Neural progenitor cell (in vitro differentiated cells): ENCODE data around the gene RILPL2. TPM values are rescaled to one million over a fixed set of nuclear protein-coding genes. Genes with fewer than 3 reads are reported as not detected.

Experiments
- DNase-seq: peaks from one replicate; pipeline ENCODE4 v3.0.0-alpha.2; 2016; ENCODE audit warnings: low spot score
- H2AFZ ChIP-seq: fragments of 200-600 bp; sonication (generic); replicated peaks from 2 replicates; pipeline ENCODE4 v1.6.1; 2016; ENCODE audit warnings: antibody characterized with exemption
- H3F3A ChIP-seq: fragments of 200-600 bp; sonication (generic); 2 replicates; pipeline ENCODE4 v1.6.1; 2016; ENCODE audit warnings: antibody characterized with exemption, low read depth
- H3K27ac ChIP-seq: fragments of 200-600 bp; sonication (generic); 2 replicates; pipeline ENCODE4 v1.5.1; 2016; ENCODE audit warnings: mild to moderate bottlenecking
- H3K27me3 ChIP-seq: fragments of 200-600 bp; sonication (generic); 2 replicates; pipeline ENCODE4 v1.6.1; 2016; ENCODE audit warnings: mild to moderate bottlenecking, moderate library complexity
- H3K36me3 ChIP-seq: fragments of 200-600 bp; sonication (generic); 2 replicates; pipeline ENCODE4 v1.5.1; 2016
- H3K4me1 ChIP-seq: fragments of 200-600 bp; sonication (generic); 2 replicates; pipeline ENCODE4 v1.6.1; 2016; ENCODE audit warnings: mixed run types
- H3K4me2 ChIP-seq: fragments of 200-600 bp; sonication (generic); 2 replicates; pipeline ENCODE4 v1.6.1; 2016
- H3K4me3 ChIP-seq: fragments of 200-600 bp; sonication (generic); 2 replicates; pipeline ENCODE4 v1.5.1; 2016
- H3K79me2 ChIP-seq: fragments of 200-600 bp; sonication (generic); 2 replicates; pipeline ENCODE4 v1.6.1; 2016; ENCODE audit warnings: low read depth
- H3K9ac ChIP-seq: fragments of 200-600 bp; sonication (generic); 2 replicates; pipeline ENCODE4 v1.6.1; 2016
- H3K9me3 ChIP-seq: fragments of 200-600 bp; sonication (generic); 2 replicates; pipeline ENCODE4 v1.5.1; 2016; ENCODE audit warnings: low read depth
- H4K20me1 ChIP-seq: fragments of 200-600 bp; sonication (generic); 2 replicates; pipeline ENCODE4 v1.6.1; 2016; ENCODE audit warnings: low read depth
- H3K27ac Mint-ChIP-seq: 3 replicates; pipeline ENCODE4 v1.8.0; 2021; ENCODE audit warnings: mixed read lengths
- H3K27me3 Mint-ChIP-seq: 2 replicates; pipeline ENCODE4 v1.8.0; 2022; ENCODE audit warnings: low read depth, mild to moderate bottlenecking, inconsistent platforms, moderate library complexity, mixed read lengths; ENCODE audit not compliant: insufficient read depth
- H3K36me3 Mint-ChIP-seq: 3 replicates; pipeline ENCODE4 v1.8.0; 2021; ENCODE audit warnings: mixed read lengths
- H3K4me1 Mint-ChIP-seq: 3 replicates; pipeline ENCODE4 v1.8.0; 2021; ENCODE audit warnings: mixed read lengths
- H3K4me3 Mint-ChIP-seq: 3 replicates; pipeline ENCODE4 v1.8.0; 2021; ENCODE audit warnings: mild to moderate bottlenecking, moderate library complexity, mixed read lengths
- H3K9me3 Mint-ChIP-seq: 3 replicates; pipeline ENCODE4 v1.8.0; 2020; ENCODE audit warnings: mixed read lengths
- EZH2 ChIP-seq: fragments of 200-600 bp; sonication (generic); IDR thresholded peaks from 2 replicates; pipeline ENCODE4 v1.6.1; 2017; ENCODE audit warnings: antibody characterized with exemption, mild to moderate bottlenecking, moderate library complexity
- EZH2phosphoT487 ChIP-seq: fragments of 200-600 bp; sonication (generic); IDR thresholded peaks from 2 replicates; pipeline ENCODE4 v1.6.1; 2017; ENCODE audit warnings: antibody characterized with exemption
- total RNA-seq: library from RNA; depleted of rRNA; stranded (reverse); fragments of >200 nt; gene quantifications from 2 replicates; pipeline ENCODE4 v1.2.3, GENCODE V29; 2015; ENCODE audit warnings: low replicate concordance
- TF ChIP-seq, protein P1 (sequence below): fragments of 200-600 bp; sonication (generic); IDR thresholded peaks from 2 replicates; pipeline ENCODE4 v1.5.1; 2017; ENCODE audit warnings: antibody characterized with exemption, mild to moderate bottlenecking

The RILPL2 gene
- total RNA-seq, 1 donor from 2014 or later: 1.1 TPM

DNA sequence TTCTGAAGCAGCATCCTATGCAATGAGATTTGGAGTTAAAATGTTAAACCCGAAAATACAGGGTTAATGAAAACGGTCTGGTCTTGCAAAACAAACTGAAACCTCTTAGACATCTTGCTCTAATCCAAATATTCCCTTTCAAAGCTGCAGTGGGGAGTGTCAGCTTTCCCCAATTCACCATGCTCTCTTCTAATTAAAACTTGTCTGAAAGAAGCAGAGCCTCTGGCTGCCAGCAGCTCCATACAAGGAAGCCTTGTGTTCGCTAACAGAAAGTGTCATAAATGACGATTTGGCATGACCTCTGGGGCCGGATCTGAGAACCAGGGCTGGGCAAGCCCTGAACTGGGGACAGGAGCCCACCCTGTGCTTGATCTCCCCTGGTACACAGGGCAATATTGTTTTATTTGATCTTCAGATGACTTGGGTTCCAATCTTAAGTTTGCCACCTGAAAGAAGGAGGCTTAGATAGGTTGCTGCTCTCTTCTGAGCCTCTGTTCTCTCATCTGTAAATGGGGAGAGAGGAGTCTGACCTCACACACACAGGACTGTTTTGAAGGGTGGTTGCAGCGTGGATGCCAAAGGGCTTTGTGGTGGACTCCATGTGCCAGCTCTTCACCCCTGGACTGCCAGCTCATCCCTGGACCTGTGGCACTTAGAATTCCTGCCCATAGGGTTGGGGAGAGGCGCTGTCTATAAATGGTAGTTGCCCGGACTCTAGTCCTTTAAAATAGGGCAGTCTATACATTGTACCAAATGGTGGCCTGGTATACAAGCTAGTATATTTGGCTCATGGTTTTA lies 44.7 kb downstream of the RILPL2 start:
- peak overlapping the region; percentile 94 for H3K4me3 Mint-ChIP-seq
- H3K36me3 ChIP-seq: no peaks in the 10 kb centered on the region
- H3K9ac ChIP-seq: no peak overlapping the region
- no peak for TF ChIP-seq EZH2
- H3F3A ChIP-seq: peaks cover 27% of the 10 kb centered on the region
- H3K4me1 Mint-ChIP-seq: peaks cover 26% of the 10 kb centered on the region
- no peak overlapping the region for H3K27ac Mint-ChIP-seq
- H3K4me1 ChIP-seq: peaks cover 11% of the 10 kb centered on the region
- H3K36me3 Mint-ChIP-seq: peaks cover 28% of the 10 kb centered on the region
- peaks cover 55% of the 10 kb centered on the region for H4K20me1 ChIP-seq
- H3K9me3 Mint-ChIP-seq: no peaks in the 10 kb centered on the region
- peaks cover 24% of the 10 kb centered on the region for H3K79me2 ChIP-seq
- H3K27me3 ChIP-seq: peaks cover 28% of the 10 kb centered on the region
- no peak overlapping the region for H3K27ac ChIP-seq
- no peak overlapping the region for H3K4me3 ChIP-seq
- H2AFZ ChIP-seq: no peak overlapping the region
- H3K27me3 Mint-ChIP-seq: peaks cover 9% of the 10 kb centered on the region
- H3K4me2 ChIP-seq: no peak overlapping the region
- no peak for DNase-seq
- no peaks in the 10 kb centered on the region for H3K9me3 ChIP-seq

DNA sequence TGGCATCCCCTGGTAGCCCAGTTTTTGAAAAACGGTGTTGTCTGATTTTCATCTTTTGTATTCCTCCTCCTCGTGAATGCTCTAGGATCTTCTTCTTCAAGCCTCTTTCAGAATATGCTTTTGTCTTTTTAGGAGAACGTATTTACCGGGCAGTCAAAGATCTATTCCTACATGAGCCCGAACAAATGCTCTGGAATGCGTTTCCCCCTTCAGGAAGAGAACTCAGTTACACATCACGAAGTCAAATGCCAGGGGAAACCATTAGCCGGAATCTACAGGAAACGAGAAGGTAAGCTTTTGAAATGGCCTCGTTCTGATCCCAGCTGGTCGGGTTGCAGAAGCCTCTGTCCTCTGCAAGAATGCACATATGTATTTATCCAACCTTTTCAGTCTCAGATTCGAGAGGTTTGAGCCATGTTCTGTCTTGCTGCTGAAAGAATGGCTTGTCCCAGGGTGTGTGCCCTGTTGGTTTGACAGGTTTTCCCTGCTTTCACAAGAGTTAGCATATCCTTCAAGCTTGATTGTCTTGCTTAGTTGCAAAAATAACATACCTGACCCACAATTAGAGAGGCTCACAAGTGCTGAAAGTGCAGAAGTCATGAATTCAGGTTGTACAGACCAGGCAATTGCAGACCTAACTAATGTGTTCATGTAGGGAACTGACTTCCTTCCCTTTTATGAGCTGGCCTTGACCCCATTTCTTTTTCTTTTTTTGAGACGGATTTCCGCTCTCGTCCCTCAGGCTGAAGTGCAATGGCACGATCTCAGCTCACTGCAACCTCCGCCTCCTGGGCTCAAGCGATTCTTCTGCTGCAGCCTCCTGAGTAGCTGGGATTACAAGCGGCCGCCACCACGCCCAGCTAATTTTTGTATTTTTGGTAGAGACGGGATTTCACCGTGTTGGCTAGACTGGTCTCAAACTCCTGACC lies 45.7 kb downstream of the RILPL2 start:
- no peak overlapping the region for H3K27ac Mint-ChIP-seq
- no peak for DNase-seq
- Histone ChIP-seq H3K27ac (no peak overlapping the region), H3K4me3 (peak overlapping the region; percentile 79), H3K79me2 (peaks cover 31% of the 10 kb centered on the region), H2AFZ (no peak overlapping the region), H3K9ac (no peak overlapping the region), H3K4me2 (peak overlapping the region; percentile 80), H3K9me3 (no peaks in the 10 kb centered on the region), H3K36me3 (no peaks in the 10 kb centered on the region), H3F3A (peaks cover 27% of the 10 kb centered on the region), H4K20me1 (peaks cover 60% of the 10 kb centered on the region), H3K27me3 (peaks cover 38% of the 10 kb centered on the region), H3K4me1 (peaks cover 11% of the 10 kb centered on the region)
- no peaks in the 10 kb centered on the region for H3K9me3 Mint-ChIP-seq
- H3K27me3 Mint-ChIP-seq: peaks cover 9% of the 10 kb centered on the region
- peak overlapping the region; percentile 94 for H3K4me3 Mint-ChIP-seq
- TF ChIP-seq EZH2phosphoT487 (no peak), EZH2 (no peak)
- TF ChIP-seq, protein P1, sequence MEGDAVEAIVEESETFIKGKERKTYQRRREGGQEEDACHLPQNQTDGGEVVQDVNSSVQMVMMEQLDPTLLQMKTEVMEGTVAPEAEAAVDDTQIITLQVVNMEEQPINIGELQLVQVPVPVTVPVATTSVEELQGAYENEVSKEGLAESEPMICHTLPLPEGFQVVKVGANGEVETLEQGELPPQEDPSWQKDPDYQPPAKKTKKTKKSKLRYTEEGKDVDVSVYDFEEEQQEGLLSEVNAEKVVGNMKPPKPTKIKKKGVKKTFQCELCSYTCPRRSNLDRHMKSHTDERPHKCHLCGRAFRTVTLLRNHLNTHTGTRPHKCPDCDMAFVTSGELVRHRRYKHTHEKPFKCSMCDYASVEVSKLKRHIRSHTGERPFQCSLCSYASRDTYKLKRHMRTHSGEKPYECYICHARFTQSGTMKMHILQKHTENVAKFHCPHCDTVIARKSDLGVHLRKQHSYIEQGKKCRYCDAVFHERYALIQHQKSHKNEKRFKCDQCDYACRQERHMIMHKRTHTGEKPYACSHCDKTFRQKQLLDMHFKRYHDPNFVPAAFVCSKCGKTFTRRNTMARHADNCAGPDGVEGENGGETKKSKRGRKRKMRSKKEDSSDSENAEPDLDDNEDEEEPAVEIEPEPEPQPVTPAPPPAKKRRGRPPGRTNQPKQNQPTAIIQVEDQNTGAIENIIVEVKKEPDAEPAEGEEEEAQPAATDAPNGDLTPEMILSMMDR: no peak
- peaks cover 21% of the 10 kb centered on the region for H3K36me3 Mint-ChIP-seq
- H3K4me1 Mint-ChIP-seq: peaks cover 27% of the 10 kb centered on the region

DNA sequence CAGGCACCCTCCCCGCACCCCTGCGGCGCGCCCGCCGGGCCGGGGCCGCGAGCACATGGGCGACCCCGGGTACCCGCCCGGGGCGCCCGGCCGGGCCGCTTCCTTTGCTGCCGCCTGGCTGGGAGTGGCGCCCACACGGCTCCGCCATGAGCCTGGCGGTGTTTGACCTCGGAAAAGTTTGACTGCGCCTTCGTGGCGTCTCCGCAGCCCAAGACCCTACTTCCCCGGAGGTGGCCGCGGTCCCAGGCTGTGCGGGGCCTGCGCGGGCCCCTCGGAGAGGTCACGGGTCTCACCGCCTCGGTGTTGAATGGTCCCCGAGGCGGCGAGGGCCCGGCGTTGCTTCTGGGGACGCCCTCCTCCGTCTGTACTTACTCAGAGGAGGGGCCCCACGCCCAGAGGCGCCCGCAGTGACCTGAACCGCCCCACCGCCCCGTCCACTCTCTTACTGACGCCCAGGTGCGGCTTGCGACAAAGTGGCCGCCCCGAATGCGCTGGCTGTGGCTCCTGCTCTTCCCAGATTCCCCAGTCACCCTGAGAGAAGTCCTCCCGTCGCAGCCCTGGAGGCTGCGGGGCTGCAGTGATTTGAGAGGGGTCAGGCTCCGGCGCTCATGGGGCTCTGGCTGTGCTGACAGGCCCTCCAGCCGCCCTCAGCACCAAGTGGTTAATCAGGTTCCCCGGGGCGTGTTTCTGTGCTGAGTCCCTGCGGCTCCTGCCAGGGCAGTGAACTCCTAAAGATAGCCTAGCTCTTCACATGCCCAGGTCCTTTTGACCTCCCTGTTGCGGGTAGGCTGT lies 46.7 kb downstream of the RILPL2 start:
- no peak overlapping the region for H3K27ac ChIP-seq
- H2AFZ ChIP-seq: peak overlapping the region; percentile 30
- H3K9me3 Mint-ChIP-seq: no peaks in the 10 kb centered on the region
- H3K9me3 ChIP-seq: no peaks in the 10 kb centered on the region
- peaks cover 9% of the 10 kb centered on the region for H3K27me3 Mint-ChIP-seq
- peak; percentile 66 for DNase-seq
- H3K27ac Mint-ChIP-seq: no peak overlapping the region
- peak overlapping the region; percentile 80 for H3K4me2 ChIP-seq
- peaks cover 41% of the 10 kb centered on the region for H3K79me2 ChIP-seq
- H3K4me3 Mint-ChIP-seq: peak overlapping the region; percentile 94
- H3K4me1 Mint-ChIP-seq: peaks cover 28% of the 10 kb centered on the region
- TF ChIP-seq EZH2: peak; percentile 54
- TF ChIP-seq, protein P1: no peak
- peak; percentile 34 for TF ChIP-seq EZH2phosphoT487
- peaks cover 16% of the 10 kb centered on the region for H3K36me3 Mint-ChIP-seq
- H3K27me3 ChIP-seq: peaks cover 48% of the 10 kb centered on the region
- H3K4me1 ChIP-seq: peaks cover 15% of the 10 kb centered on the region
- no peaks in the 10 kb centered on the region for H3K36me3 ChIP-seq
- H4K20me1 ChIP-seq: peaks cover 68% of the 10 kb centered on the region
- peak overlapping the region; percentile 79 for H3K4me3 ChIP-seq
- H3K9ac ChIP-seq: no peak overlapping the region
- peaks cover 27% of the 10 kb centered on the region for H3F3A ChIP-seq
